CD4-positive, alpha-beta T cell (primary cell): ENCODE data around the gene PBXIP1. TPM values are rescaled to one million over a fixed set of nuclear protein-coding genes. Genes with fewer than 3 reads are reported as not detected.

Source experiments
- ATAC-seq: fragments of 200-7000 bp; cut with Tn5 transposase; one replicate; pipeline ENCODE4 v1.10.0; 2022; ENCODE audit warnings: mild to moderate bottlenecking; ENCODE audit not compliant: poor library complexity
- CTCF ChIA-PET: fragments of 350-600 bp; sonication (Branson Sonifier 250); formaldehyde crosslinking; loops from one replicate; lab custom pipeline; 2021; ENCODE audit warnings: antibody characterized with exemption, inconsistent platforms; lab: Charles Lee
- POLR2A ChIA-PET: fragments of 350-600 bp; sonication (Branson Sonifier 250); formaldehyde crosslinking; loops from one replicate; lab custom pipeline; 2021; ENCODE audit warnings: antibody characterized with exemption, inconsistent platforms; lab: Charles Lee
- DNase-seq, 14 experiments: peaks; one replicate each; pipeline ENCODE4 v3.0.0-alpha.2; 2013 to 2020; ENCODE audit warnings: mixed read lengths in 2 of 14
- H3K27ac ChIP-seq, 2 donors: one replicate each; pipeline versions ENCODE4 v1.5.1 to v1.7.0; 2013; ENCODE audit warnings: low read length in 2 of 2, low read depth in 1 of 2, mild to moderate bottlenecking in 1 of 2
- H3K27me3 ChIP-seq, 2 experiments: 1 replicate in 1 of 2; 2 replicates in 1 of 2; pipeline versions ENCODE4 v1.6.1 to v1.7.0; 2013; ENCODE audit warnings: low read length in 2 of 2, control low read depth in 1 of 2, mild to moderate bottlenecking in 1 of 2, moderate library complexity in 1 of 2; ENCODE audit not compliant: insufficient read depth in 2 of 2, control insufficient read depth in 1 of 2
- H3K36me3 ChIP-seq: one replicate; pipeline ENCODE4 v1.6.1; 2013; ENCODE audit warnings: low read length, control low read depth; ENCODE audit not compliant: insufficient read depth
- H3K4me1 ChIP-seq: one replicate; pipeline ENCODE4 v1.6.1; 2013; ENCODE audit warnings: low read length, control low read depth; ENCODE audit not compliant: insufficient read depth
- H3K4me3 ChIP-seq: one replicate; pipeline ENCODE4 v1.5.1; 2013; ENCODE audit warnings: mild to moderate bottlenecking, low read length, moderate library complexity
- H3K9me3 ChIP-seq, 2 experiments: 1 replicate in 1 of 2; 2 replicates in 1 of 2; pipeline versions ENCODE4 v1.6.1 to v1.7.0; 2013; ENCODE audit warnings: low read length in 2 of 2, mild to moderate bottlenecking in 2 of 2, control low read depth in 1 of 2, moderate library complexity in 1 of 2; ENCODE audit not compliant: control insufficient read depth in 1 of 2, insufficient read depth in 1 of 2
- H3K27ac Mint-ChIP-seq: one replicate; pipeline ENCODE4 v1.8.0; 2020; ENCODE audit warnings: mixed read lengths
- H3K27me3 Mint-ChIP-seq: one replicate; pipeline ENCODE4 v1.8.0; 2021; ENCODE audit warnings: mixed read lengths
- H3K36me3 Mint-ChIP-seq: one replicate; pipeline ENCODE4 v1.8.0; 2021; ENCODE audit warnings: low read depth, mixed read lengths
- H3K4me1 Mint-ChIP-seq: one replicate; pipeline ENCODE4 v1.8.0; 2021; ENCODE audit warnings: low read depth, mixed read lengths
- H3K4me3 Mint-ChIP-seq: one replicate; pipeline ENCODE4 v1.8.0; 2020; ENCODE audit warnings: mild to moderate bottlenecking, mixed read lengths
- H3K9me3 Mint-ChIP-seq: one replicate; pipeline ENCODE4 v1.8.0; 2020; ENCODE audit warnings: mixed read lengths
- intact Hi-C, 2 experiments: fragments of 100-400 bp; cut with DNase I in 1 of 2; cut with micrococcal nuclease in 1 of 2; formaldehyde crosslinking; loops; one replicate each; pipeline versions ENCODE4 v1.15.1 to v1.9.0; 2023 to 2025; cut with DNase I, micrococcal nuclease
- total RNA-seq, 174 experiments: library from RNA in 2 of 174; stranded (reverse) in 2 of 174; gene quantifications; one replicate each; pipeline ENCODE4 v1.2.3 and lab custom pipeline; 2021 to 2026
- TF ChIP-seq, protein P1 (sequence below): fragments of 200-600 bp; IDR thresholded peaks from one replicate; pipeline ENCODE4 v1.8.0; 2022; ENCODE audit warnings: antibody characterized with exemption, mild to moderate bottlenecking

Gene PBXIP1
- total RNA-seq, 2 experiments from 2014 or later, result 434 to 440 TPM

DNA sequence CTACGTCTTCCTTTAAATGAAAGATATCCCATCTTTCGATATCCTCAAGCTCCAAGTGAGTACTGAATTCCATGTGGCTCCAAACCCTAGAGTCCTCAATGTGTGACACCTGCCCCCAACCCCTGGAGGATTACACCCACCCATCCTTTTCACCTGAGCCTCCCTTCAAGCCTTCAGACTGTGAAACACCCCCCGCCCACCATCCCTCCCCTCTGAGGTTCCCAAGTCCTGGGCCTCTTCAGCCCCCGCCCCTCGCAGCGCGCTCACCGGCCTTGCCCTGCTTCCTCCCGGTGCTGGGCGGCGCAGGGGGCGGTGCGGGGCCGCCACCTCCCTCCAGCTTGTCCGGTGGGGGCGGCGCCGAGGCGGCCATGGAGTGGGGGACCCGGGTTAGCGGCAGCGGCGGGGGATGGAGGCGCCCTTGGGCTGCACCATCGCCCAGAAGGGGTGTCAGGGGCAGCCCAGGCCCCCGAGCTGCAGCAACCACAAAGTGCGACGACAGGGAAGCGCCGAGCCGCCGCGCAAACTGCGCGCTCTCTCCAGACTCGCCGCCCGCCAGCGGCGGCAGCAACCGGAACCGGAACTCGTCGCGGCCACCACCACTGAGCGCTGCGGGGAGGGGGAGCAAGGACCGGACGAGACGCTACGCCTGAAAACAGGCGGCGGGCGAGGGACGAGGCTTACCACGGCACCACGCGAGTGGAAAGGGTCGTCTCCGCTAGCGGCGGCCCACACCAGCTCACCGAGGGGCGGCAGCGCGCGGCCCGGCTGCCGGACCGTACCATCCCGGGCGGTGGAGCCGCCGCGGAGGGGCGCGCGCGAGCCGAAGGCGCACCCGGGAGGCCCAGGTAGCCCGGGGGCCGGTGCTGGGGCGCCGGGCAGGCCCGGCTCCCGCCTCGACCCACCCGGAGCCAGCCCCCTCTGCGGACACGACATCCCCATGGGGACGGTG is 5.6 kb upstream of the PBXIP1 start, which contains the start of gene PYGO2:
PYGO2 (minus strand) TSS at position 576 of the 949 bp plus-strand sequence; CDS start at position 370, 206 bp downstream.
- POLR2A ChIA-PET, result interaction anchor here (0.6 to 3.2 kb wide), 19 partner anchors 9 to 402 kb away, joined by 3 to 28 read pairs (median 5); partner anchors contain the start of genes ADAM15, CKS1B, FLAD1 and PMVK
- DNase-seq (peak; percentile 65 to 91 (median 77)), ATAC-seq (peak; percentile 72)
- Mint-ChIP-seq H3K4me3 (peak within 1 kb of the TSS; percentile 99), H3K27me3 (no peaks in the 10 kb centered on the region), H3K4me1 (peaks cover 20% of the 10 kb centered on the region), H3K36me3 (peaks cover 56% of the 10 kb centered on the region), H3K27ac (peak within 1 kb of the TSS; percentile 98), H3K9me3 (no peaks in the 10 kb centered on the region)
- CTCF ChIA-PET, result interaction anchor here (0.8 to 5.6 kb wide), 19 partner anchors 10 to 170 kb away, joined by 3 to 47 read pairs (median 5); partner anchors contain the start of genes CKS1B, FLAD1 and PMVK
- peak within 1 kb of the TSS; percentile 88 to 95 for H3K27ac ChIP-seq
- intact Hi-C loops, result loop anchor here (1.0 to 5.0 kb wide), 5 partner anchors 24 to 101 kb away; partner anchors contain the start of gene EFNA4 (in 1 of the 2)
- peaks cover 60% of the 10 kb centered on the region for H3K4me1 ChIP-seq
- H3K27me3 ChIP-seq, result no peaks in the 10 kb centered on the region
- no peaks in the 10 kb centered on the region for H3K9me3 ChIP-seq
- peaks cover 54% of the 10 kb centered on the region for H3K36me3 ChIP-seq
- peak within 1 kb of the TSS; percentile 68 for H3K4me3 ChIP-seq
- TF ChIP-seq, protein P1, sequence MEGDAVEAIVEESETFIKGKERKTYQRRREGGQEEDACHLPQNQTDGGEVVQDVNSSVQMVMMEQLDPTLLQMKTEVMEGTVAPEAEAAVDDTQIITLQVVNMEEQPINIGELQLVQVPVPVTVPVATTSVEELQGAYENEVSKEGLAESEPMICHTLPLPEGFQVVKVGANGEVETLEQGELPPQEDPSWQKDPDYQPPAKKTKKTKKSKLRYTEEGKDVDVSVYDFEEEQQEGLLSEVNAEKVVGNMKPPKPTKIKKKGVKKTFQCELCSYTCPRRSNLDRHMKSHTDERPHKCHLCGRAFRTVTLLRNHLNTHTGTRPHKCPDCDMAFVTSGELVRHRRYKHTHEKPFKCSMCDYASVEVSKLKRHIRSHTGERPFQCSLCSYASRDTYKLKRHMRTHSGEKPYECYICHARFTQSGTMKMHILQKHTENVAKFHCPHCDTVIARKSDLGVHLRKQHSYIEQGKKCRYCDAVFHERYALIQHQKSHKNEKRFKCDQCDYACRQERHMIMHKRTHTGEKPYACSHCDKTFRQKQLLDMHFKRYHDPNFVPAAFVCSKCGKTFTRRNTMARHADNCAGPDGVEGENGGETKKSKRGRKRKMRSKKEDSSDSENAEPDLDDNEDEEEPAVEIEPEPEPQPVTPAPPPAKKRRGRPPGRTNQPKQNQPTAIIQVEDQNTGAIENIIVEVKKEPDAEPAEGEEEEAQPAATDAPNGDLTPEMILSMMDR, result peak; percentile 60

DNA sequence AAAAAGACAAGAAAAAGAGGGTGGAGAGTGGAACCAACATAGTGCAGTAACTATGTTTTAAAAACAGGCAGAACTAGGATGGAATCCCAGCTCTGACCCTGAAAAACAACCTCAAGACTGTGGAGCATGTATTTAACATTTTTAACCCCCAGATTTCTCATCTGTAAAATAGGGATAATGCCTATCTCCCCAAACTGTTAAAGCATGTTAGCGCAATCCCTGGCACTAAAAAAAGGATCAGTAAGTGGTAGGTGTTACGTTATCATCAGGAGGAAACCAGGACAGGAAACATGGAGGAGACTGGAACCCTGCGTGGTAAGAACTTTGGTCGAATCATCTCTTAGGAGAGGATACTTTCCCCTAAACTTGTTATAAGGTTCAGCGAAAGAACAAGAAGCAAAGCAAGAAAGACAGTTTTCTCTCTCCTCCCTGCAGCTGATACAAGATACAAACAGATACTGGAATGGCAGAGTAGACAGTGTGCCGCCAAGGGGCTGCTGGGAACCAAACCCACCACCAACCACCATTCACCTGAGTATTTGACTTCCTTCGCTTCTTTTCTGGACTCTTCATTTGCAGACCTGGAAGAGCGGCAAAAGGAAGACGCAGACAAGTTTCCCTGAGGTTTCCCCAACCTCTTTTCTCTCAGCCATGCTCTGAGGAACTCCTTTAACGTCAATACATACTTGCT is 4.7 kb upstream of the PBXIP1 start:
- Histone ChIP-seq H3K4me3 (peak overlapping the region; percentile 68), H3K36me3 (peaks cover 45% of the 10 kb centered on the region), H3K9me3 (no peaks in the 10 kb centered on the region), H3K27ac (peak overlapping the region; percentile 83 to 95), H3K4me1 (peaks cover 69% of the 10 kb centered on the region), H3K27me3 (no peaks in the 10 kb centered on the region)
- Mint-ChIP-seq H3K9me3 (no peaks in the 10 kb centered on the region), H3K27me3 (no peaks in the 10 kb centered on the region), H3K27ac (peak overlapping the region; percentile 98), H3K4me1 (peaks cover 28% of the 10 kb centered on the region), H3K36me3 (peaks cover 53% of the 10 kb centered on the region), H3K4me3 (peak overlapping the region; percentile 99)
- DNase-seq, result peak in 2 of 14 experiments; percentile 41 to 42
- TF ChIP-seq, protein P1, result no peak
- POLR2A ChIA-PET, result interaction anchor here (0.6 to 3.2 kb wide), 16 partner anchors 8 to 401 kb away, joined by 3 to 28 read pairs (median 6); partner anchors contain the start of genes ADAM15, CKS1B, FLAD1 and PMVK
- intact Hi-C loops, result loop anchor here in 1 of 2 experiments (1.0 to 5.0 kb wide), 2 partner anchors 23 to 102 kb away; partner anchors contain the start of gene EFNA4
- peak; percentile 1 for ATAC-seq
- CTCF ChIA-PET, result interaction anchor here (0.7 to 5.6 kb wide), 16 partner anchors 9 to 169 kb away, joined by 3 to 47 read pairs (median 5); partner anchors contain the start of genes CKS1B, FLAD1 and PMVK

DNA sequence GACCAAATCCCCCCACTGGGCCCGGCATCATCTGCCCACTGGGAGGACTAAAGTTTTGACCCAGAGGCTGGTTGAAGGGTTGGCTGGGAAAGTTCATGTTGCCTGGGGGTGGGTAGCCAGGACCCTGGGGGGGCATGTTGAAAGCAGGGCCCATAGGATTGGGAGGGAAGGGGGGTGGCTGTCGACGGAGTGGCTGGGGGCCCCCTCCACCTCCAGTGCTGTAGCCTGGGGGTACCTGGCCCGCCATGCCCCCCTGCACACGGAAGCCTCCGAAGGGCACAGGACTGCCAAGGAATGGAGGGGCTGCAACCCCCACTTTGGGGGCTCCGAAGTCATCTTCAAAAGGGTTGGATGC is 3.5 kb upstream of the PBXIP1 start:
- ATAC-seq, result no peak
- Mint-ChIP-seq H3K9me3 (no peaks in the 10 kb centered on the region), H3K4me3 (peak overlapping the region; percentile 38), H3K27ac (peak overlapping the region; percentile 98), H3K4me1 (peaks cover 39% of the 10 kb centered on the region), H3K27me3 (no peaks in the 10 kb centered on the region), H3K36me3 (peaks cover 51% of the 10 kb centered on the region)
- H3K27ac ChIP-seq, result peak overlapping the region in 1 of 2 donors; percentile 7
- TF ChIP-seq, protein P1, result no peak
- ChIA-PET CTCF (interaction anchor here (0.8 to 3.9 kb wide), 2 partner anchors 39 to 58 kb away, joined by 3 to 47 read pairs; no protein-coding TSS in a partner anchor), POLR2A (interaction anchor here (0.7 to 2.9 kb wide), 3 partner anchors 16 to 58 kb away, joined by 3 to 22 read pairs (median 3); no protein-coding TSS in a partner anchor)
- no peak overlapping the region for H3K4me3 ChIP-seq
- H3K36me3 ChIP-seq, result peaks cover 39% of the 10 kb centered on the region
- H3K9me3 ChIP-seq, result no peaks in the 10 kb centered on the region
- DNase-seq, result no peak
- peaks cover 79% of the 10 kb centered on the region for H3K4me1 ChIP-seq
- no peaks in the 10 kb centered on the region for H3K27me3 ChIP-seq
- intact Hi-C loops, result loop anchor here in 1 of 2 experiments (10.0 kb wide), 1 partner anchor 125 kb away; no protein-coding TSS in a partner anchor
